Karpas-422 (cell line): ENCODE measurements around the gene PCBP4. TPM values are rescaled to one million over a fixed set of nuclear protein-coding genes. Genes with fewer than 3 reads are reported as not detected.

Experiments used
- DNase-seq: peaks from one replicate; pipeline ENCODE4 v3.0.0-alpha.2; 2015
- H2AFZ ChIP-seq: fragments of 200-600 bp; sonication (generic); 2 replicates; pipeline ENCODE4 v1.6.1; 2014; ENCODE audit warnings: antibody characterized with exemption, low read length, mixed read lengths
- H3K27ac ChIP-seq: fragments of 200-600 bp; sonication (generic); 2 replicates; pipeline ENCODE4 v1.5.1; 2014; ENCODE audit warnings: mild to moderate bottlenecking, low read length, moderate library complexity
- H3K27me3 ChIP-seq: fragments of 200-600 bp; sonication (generic); 2 replicates; pipeline ENCODE4 v1.6.1; 2014; ENCODE audit warnings: low read length, mixed read lengths
- H3K36me3 ChIP-seq: fragments of 200-600 bp; sonication (generic); 2 replicates; pipeline ENCODE4 v1.6.1; 2014; ENCODE audit warnings: low read length, mixed read lengths; ENCODE audit not compliant: insufficient read depth
- H3K4me1 ChIP-seq: fragments of 200-600 bp; sonication (generic); 2 replicates; pipeline ENCODE4 v1.6.1; 2014; ENCODE audit warnings: mild to moderate bottlenecking, low read length, mixed read lengths
- H3K4me2 ChIP-seq: fragments of 200-600 bp; sonication (generic); 2 replicates; pipeline ENCODE4 v1.6.1; 2014; ENCODE audit warnings: low read length, low read depth, mild to moderate bottlenecking; ENCODE audit not compliant: poor library complexity, severe bottlenecking
- H3K4me3 ChIP-seq: fragments of 200-600 bp; sonication (generic); 2 replicates; pipeline ENCODE4 v1.5.1; 2014; ENCODE audit warnings: mild to moderate bottlenecking, antibody characterized with exemption, low read length, mixed read lengths
- H3K79me2 ChIP-seq: fragments of 200-600 bp; sonication (generic); 2 replicates; pipeline ENCODE4 v1.6.1; 2014; ENCODE audit warnings: mild to moderate bottlenecking, low read length, mixed read lengths
- H3K9ac ChIP-seq: fragments of 200-600 bp; sonication (generic); 2 replicates; pipeline ENCODE4 v1.6.0; 2014; ENCODE audit warnings: low read length
- H3K9me2 ChIP-seq: fragments of 200-600 bp; sonication (generic), shearing (Covaris generic); replicated peaks from 2 replicates; pipeline ENCODE4 v1.6.0; 2014; ENCODE audit warnings: mild to moderate bottlenecking, low read length, moderate library complexity; ENCODE audit not compliant: insufficient read depth
- H3K9me3 ChIP-seq: fragments of 300-700, 200-600 bp; sonication (generic); 2 replicates; pipeline ENCODE4 v1.6.1; 2014; ENCODE audit warnings: low read length, mixed read lengths
- H4K20me1 ChIP-seq: fragments of 200-600 bp; sonication (generic); 2 replicates; pipeline ENCODE4 v1.6.1; 2014; ENCODE audit warnings: mild to moderate bottlenecking, antibody characterized with exemption, low read length, low read depth; ENCODE audit not compliant: insufficient read depth
- small RNA-seq: library from RNA; depleted of rRNA; stranded (forward); fragments of <200 nt; gene quantifications from one replicate; pipeline ENCODE3, GENCODE V24; 2014
- total RNA-seq: library from RNA; depleted of rRNA; stranded (reverse); fragments of >200 nt; shearing (Covaris generic); gene quantifications from 2 replicates; pipeline ENCODE4 v1.2.3, GENCODE V29; 2014; ENCODE audit warnings: low replicate concordance; rRNA removed

Gene PCBP4
- total RNA-seq, 1 experiment from 2014 or later = 17.9 TPM

- H4K20me1 ChIP-seq = no peaks in the 10 kb centered on the region
- no peaks in the 10 kb centered on the region for H3K27me3 ChIP-seq
- H3K9me3 ChIP-seq = no peaks in the 10 kb centered on the region
- H3K4me1 ChIP-seq = no peaks in the 10 kb centered on the region
- no peak for DNase-seq
- no peak overlapping the region for H3K9ac ChIP-seq
- no peak overlapping the region for H3K27ac ChIP-seq
- no peaks in the 10 kb centered on the region for H3K36me3 ChIP-seq
- no peaks in the 10 kb centered on the region for H3K79me2 ChIP-seq
- no peaks in the 10 kb centered on the region for H3K9me2 ChIP-seq
- no peak overlapping the region for H3K4me3 ChIP-seq
- no peak overlapping the region for H3K4me2 ChIP-seq
- H2AFZ ChIP-seq = no peak overlapping the region
Measured at GRCh38 chr3:51927061-51927977, 39.9 kb downstream of the PCBP4 start.

- Histone ChIP-seq H3K9me2 (no peaks in the 10 kb centered on the region), H3K79me2 (no peaks in the 10 kb centered on the region), H3K4me1 (no peaks in the 10 kb centered on the region), H2AFZ (no peak overlapping the region), H3K4me3 (no peak overlapping the region), H3K9me3 (no peaks in the 10 kb centered on the region), H4K20me1 (no peaks in the 10 kb centered on the region), H3K27me3 (no peaks in the 10 kb centered on the region), H3K4me2 (no peak overlapping the region), H3K9ac (no peak overlapping the region), H3K36me3 (no peaks in the 10 kb centered on the region), H3K27ac (no peak overlapping the region)
- DNase-seq = no peak
Measured at GRCh38 chr3:51921081-51921578, 46.1 kb downstream of the PCBP4 start.

- no peaks in the 10 kb centered on the region for H3K27me3 ChIP-seq
Measured at GRCh38 chr3:51916418-51916817, 50.8 kb downstream of the PCBP4 start.

DNA sequence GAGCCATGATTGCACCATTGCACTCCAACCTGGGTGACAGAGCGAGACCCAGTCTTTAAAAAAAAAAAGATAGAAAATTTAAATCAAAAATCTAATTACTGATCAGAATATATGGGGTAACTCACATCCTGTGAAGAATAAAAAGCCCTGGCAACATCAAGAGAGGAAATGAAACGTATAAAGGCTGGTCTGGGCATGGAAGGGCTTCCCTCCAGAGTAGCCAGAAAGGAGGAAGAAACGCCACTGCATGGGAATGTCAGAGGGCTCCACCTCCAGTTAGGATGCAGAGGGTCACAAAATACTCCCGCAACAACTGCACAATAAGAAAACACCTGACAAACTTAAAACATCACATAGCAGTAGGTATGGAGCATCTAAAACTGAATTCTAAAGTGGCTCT lies 59.2 kb downstream of the PCBP4 start:
- Histone ChIP-seq H4K20me1 (no peaks in the 10 kb centered on the region), H3K9ac (no peak overlapping the region), H2AFZ (no peak overlapping the region), H3K4me1 (no peaks in the 10 kb centered on the region), H3K9me3 (no peaks in the 10 kb centered on the region), H3K4me2 (no peak overlapping the region), H3K27me3 (no peaks in the 10 kb centered on the region), H3K79me2 (no peaks in the 10 kb centered on the region), H3K9me2 (no peaks in the 10 kb centered on the region), H3K36me3 (no peaks in the 10 kb centered on the region), H3K27ac (no peak overlapping the region), H3K4me3 (no peak overlapping the region)
- no peak for DNase-seq

More at GRCh38 chr3:51916418-51916817, 50.8 kb downstream of the PCBP4 start:
- no peaks in the 10 kb centered on the region for H3K9me2 ChIP-seq
- H2AFZ ChIP-seq = no peak overlapping the region
- no peaks in the 10 kb centered on the region for H3K9me3 ChIP-seq
- H4K20me1 ChIP-seq = no peaks in the 10 kb centered on the region
- DNase-seq = no peak
- no peak overlapping the region for H3K27ac ChIP-seq
- H3K9ac ChIP-seq = no peak overlapping the region
- no peaks in the 10 kb centered on the region for H3K79me2 ChIP-seq
- H3K36me3 ChIP-seq = no peaks in the 10 kb centered on the region
- H3K4me3 ChIP-seq = no peak overlapping the region
- H3K4me2 ChIP-seq = no peak overlapping the region
- H3K4me1 ChIP-seq = no peaks in the 10 kb centered on the region

Small RNA genes lying within 50 kb of the gene (small RNA-seq; reads per million reads assigned to genes)
- gene AC115284.1 = not detected

Other genes with a start within 250 kb of the PCBP4 start
- not detected in 2 replicates for gene IQCF6, start 188.2 kb downstream of the PCBP4 start, total RNA-seq
- gene IQCF2, start 105.8 kb downstream of the PCBP4 start, total RNA-seq = not detected in 2 replicates
- not detected in 2 replicates for gene IQCF5, start 91.9 kb downstream of the PCBP4 start, total RNA-seq
- not detected in 2 replicates for gene IQCF1, start 64.1 kb downstream of the PCBP4 start, total RNA-seq
- gene RRP9, start 25.6 kb downstream of the PCBP4 start, total RNA-seq = 15.1 and 39.8 TPM in 2 replicates
- gene PARP3, start 25.1 kb downstream of the PCBP4 start, total RNA-seq = 29.1 and 43.5 TPM in 2 replicates
- gene GPR62, start 12.1 kb downstream of the PCBP4 start, total RNA-seq = not detected in 2 replicates
- 104 and 118 TPM in 2 replicates for gene ABHD14B, start 6.6 kb upstream of the PCBP4 start, total RNA-seq
- gene ABHD14A, start 7.6 kb upstream of the PCBP4 start, total RNA-seq = 36.9 and 58.2 TPM in 2 replicates
- gene ACY1, start 16.1 kb upstream of the PCBP4 start, total RNA-seq = 71.0 and 97.0 TPM in 2 replicates
- gene RPL29, start 28.4 kb upstream of the PCBP4 start, total RNA-seq = 2,656 and 3,245 TPM in 2 replicates
- gene DUSP7, start 89.1 kb upstream of the PCBP4 start, total RNA-seq = 11.1 and 21.2 TPM in 2 replicates
- 12.7 and 18.6 TPM in 2 replicates for gene POC1A, start 187.0 kb upstream of the PCBP4 start, total RNA-seq
- gene ALAS1, start 230.7 kb upstream of the PCBP4 start, total RNA-seq = 24.8 and 41.6 TPM in 2 replicates